Peyer's patch (tissue), 4 donors: Measurements from ENCODE around the gene LRCH2. TPM values are rescaled to one million over a fixed set of nuclear protein-coding genes. Genes with fewer than 3 reads are reported as not detected.

Source experiments
- DNase-seq, 3 donors: peaks; one replicate each; pipeline ENCODE4 v3.0.0-alpha.2; 2017 to 2019
- H3K27ac ChIP-seq, 4 donors: fragments of 200-600 bp; sonication (generic); one replicate each; pipeline ENCODE4 v1.5.1; 2016 to 2019
- H3K27me3 ChIP-seq, 2 donors: fragments of 200-600 bp; sonication (generic); one replicate each; pipeline ENCODE4 v1.5.1; 2019
- H3K36me3 ChIP-seq, 3 donors: fragments of 200-600 bp; sonication (generic); one replicate each; pipeline ENCODE4 v1.5.1; 2016 to 2019
- H3K4me1 ChIP-seq, 4 donors: fragments of 200-600 bp; sonication (generic); one replicate each; pipeline ENCODE4 v1.5.1; 2016 to 2019
- H3K4me3 ChIP-seq, 4 donors: fragments of 200-600 bp; sonication (generic); 1 replicate in 3 of 4; 2 replicates in 1 of 4; pipeline ENCODE4 v1.5.1; 2016 to 2019; ENCODE audit warnings: mild to moderate bottlenecking in 1 of 4
- H3K9me3 ChIP-seq, 4 donors: fragments of 200-600 bp; sonication (generic); one replicate each; pipeline ENCODE4 v1.5.1; 2016 to 2019; ENCODE audit warnings: mild to moderate bottlenecking in 1 of 4
- CTCF ChIP-seq, 6 experiments: fragments of 450-650 bp in 4 of 6; fragments of 200-600 bp in 2 of 6; sonication (generic) in 1 of 6; IDR thresholded peaks; one replicate each; pipeline ENCODE4 v1.5.1; 2017 to 2019; ENCODE audit warnings: antibody characterized with exemption in 6 of 6, mild to moderate bottlenecking in 3 of 6, moderate library complexity in 1 of 6
- POLR2A ChIP-seq, 2 donors: fragments of 450-650 bp; IDR thresholded peaks; one replicate each; pipeline ENCODE4 v1.5.1; 2017; ENCODE audit warnings: antibody characterized with exemption in 2 of 2, mild to moderate bottlenecking in 2 of 2, moderate library complexity in 2 of 2
- total RNA-seq, 4 donors: library from RNA; depleted of rRNA; stranded (reverse); fragments of >200 nt; gene quantifications; one replicate each; pipeline ENCODE4 v1.1.0, GENCODE V29; 2016

The LRCH2 gene
- total RNA-seq, 4 donors from 2014 or later, result 1.6 to 11.6 (median 2.2) TPM

- H3K4me3 ChIP-seq, result no peak overlapping the region
- H3K9me3 ChIP-seq, result no peaks in the 10 kb centered on the region
- no peak overlapping the region for H3K27ac ChIP-seq
- H3K36me3 ChIP-seq, result no peaks in the 10 kb centered on the region
- TF ChIP-seq CTCF (IDR thresholded peaks at IDR 0.05) (no peak), POLR2A (IDR thresholded peaks at IDR 0.05) (no peak)
- DNase-seq, result no peak
- H3K4me1 ChIP-seq, result no peaks in the 10 kb centered on the region
- H3K27me3 ChIP-seq, result no peaks in the 10 kb centered on the region
Measured at GRCh38 chrX:115183980-115184379, 49.9 kb downstream of the LRCH2 start.

- DNase-seq, result no peak
- Histone ChIP-seq H3K4me1 (no peaks in the 10 kb centered on the region), H3K4me3 (no peak overlapping the region), H3K27me3 (no peaks in the 10 kb centered on the region), H3K9me3 (no peaks in the 10 kb centered on the region), H3K27ac (no peak overlapping the region), H3K36me3 (no peaks in the 10 kb centered on the region)
- TF ChIP-seq POLR2A (IDR thresholded peaks at IDR 0.05), result no peak
- TF ChIP-seq CTCF (IDR thresholded peaks at IDR 0.05), result no peak
Measured at GRCh38 chrX:115178473-115178872, 55.4 kb downstream of the LRCH2 start.

GRCh38 chrX:115177932-115178331 lies 56.0 kb downstream of the LRCH2 start:
- DNase-seq, result no peak
- TF ChIP-seq CTCF (IDR thresholded peaks at IDR 0.05) (no peak), POLR2A (IDR thresholded peaks at IDR 0.05) (no peak)
- Histone ChIP-seq H3K4me1 (no peaks in the 10 kb centered on the region), H3K4me3 (no peak overlapping the region), H3K27ac (no peak overlapping the region), H3K36me3 (no peaks in the 10 kb centered on the region), H3K9me3 (no peaks in the 10 kb centered on the region), H3K27me3 (no peaks in the 10 kb centered on the region)

- Histone ChIP-seq H3K36me3 (no peaks in the 10 kb centered on the region), H3K27me3 (no peaks in the 10 kb centered on the region), H3K4me1 (no peaks in the 10 kb centered on the region), H3K4me3 (no peak overlapping the region), H3K9me3 (no peaks in the 10 kb centered on the region), H3K27ac (no peak overlapping the region)
- no peak for DNase-seq
- TF ChIP-seq POLR2A (IDR thresholded peaks at IDR 0.05) (no peak), CTCF (IDR thresholded peaks at IDR 0.05) (no peak)
Measured at GRCh38 chrX:115174548-115174947, 59.3 kb downstream of the LRCH2 start.

- Histone ChIP-seq H3K9me3 (no peaks in the 10 kb centered on the region), H3K36me3 (no peaks in the 10 kb centered on the region), H3K27ac (no peak overlapping the region), H3K4me3 (no peak overlapping the region), H3K27me3 (no peaks in the 10 kb centered on the region), H3K4me1 (no peaks in the 10 kb centered on the region)
- TF ChIP-seq CTCF (IDR thresholded peaks at IDR 0.05), result no peak
- no peak for TF ChIP-seq POLR2A (IDR thresholded peaks at IDR 0.05)
- DNase-seq, result no peak
Measured at GRCh38 chrX:115173181-115173580, 60.7 kb downstream of the LRCH2 start.

GRCh38 chrX:115147220-115147619 lies 86.7 kb downstream of the LRCH2 start:
- no peak overlapping the region for H3K27ac ChIP-seq
- H3K4me3 ChIP-seq, result no peak overlapping the region
- no peak for DNase-seq
- TF ChIP-seq CTCF (IDR thresholded peaks at IDR 0.05), result peak in 4 of 6 experiments; percentile 9 to 59 (median 46)
- no peak for TF ChIP-seq POLR2A (IDR thresholded peaks at IDR 0.05)
- no peaks in the 10 kb centered on the region for H3K4me1 ChIP-seq
- no peaks in the 10 kb centered on the region for H3K27me3 ChIP-seq
- no peaks in the 10 kb centered on the region for H3K36me3 ChIP-seq
- H3K9me3 ChIP-seq, result no peaks in the 10 kb centered on the region
